CD4-positive, alpha-beta memory T cell (primary cell): ENCODE measurements around the gene NPAS2. TPM values are rescaled to one million over a fixed set of nuclear protein-coding genes. Genes with fewer than 3 reads are reported as not detected.

Experiments
- CTCF ChIA-PET: fragments of 350-600 bp; sonication (Branson Sonifier 250); formaldehyde crosslinking; loops from one replicate; lab custom pipeline; 2021; ENCODE audit warnings: inconsistent platforms; ENCODE audit not compliant: partially characterized antibody; lab: Charles Lee
- POLR2A ChIA-PET: fragments of 350-600 bp; sonication (Branson Sonifier 250); formaldehyde crosslinking; loops from one replicate; lab custom pipeline; 2021; ENCODE audit not compliant: partially characterized antibody; lab: Charles Lee
- DNase-seq, 5 donors: peaks; one replicate each; pipeline versions ENCODE4 v3.0.0 to v3.0.0-alpha.2; 2020 to 2022; ENCODE audit warnings: mixed read lengths in 1 of 5
- H3K27ac ChIP-seq: one replicate; pipeline ENCODE4 v1.7.0; 2013; ENCODE audit warnings: low read depth, low read length
- H3K27me3 ChIP-seq: 2 replicates; pipeline ENCODE4 v1.7.0; 2013; ENCODE audit warnings: mild to moderate bottlenecking, low read length, moderate library complexity; ENCODE audit not compliant: insufficient read depth
- H3K36me3 ChIP-seq: 2 replicates; pipeline ENCODE4 v1.7.0; 2013; ENCODE audit warnings: mild to moderate bottlenecking, low read length, moderate library complexity; ENCODE audit not compliant: insufficient read depth
- H3K4me1 ChIP-seq: 2 replicates; pipeline ENCODE4 v1.7.0; 2013; ENCODE audit warnings: mild to moderate bottlenecking, low read length, moderate library complexity; ENCODE audit not compliant: insufficient read depth
- H3K4me3 ChIP-seq, 2 donors: one replicate each; pipeline ENCODE4 v1.7.0; 2013; ENCODE audit warnings: low read length in 2 of 2, mild to moderate bottlenecking in 1 of 2
- H3K9me3 ChIP-seq, 2 donors: one replicate each; pipeline ENCODE4 v1.7.0; 2013; ENCODE audit warnings: low read length in 2 of 2, control low read depth in 1 of 2; ENCODE audit not compliant: control insufficient read depth in 1 of 2
- H3K27ac Mint-ChIP-seq, 7 donors: one replicate each; pipeline ENCODE4 v1.8.0; 2020 to 2021; ENCODE audit warnings: mixed read lengths in 7 of 7, mild to moderate bottlenecking in 6 of 7, inconsistent platforms in 3 of 7, moderate library complexity in 3 of 7
- H3K27me3 Mint-ChIP-seq, 2 donors: one replicate each; pipeline ENCODE4 v1.8.0; 2020 to 2021; ENCODE audit warnings: mixed read lengths in 2 of 2
- H3K36me3 Mint-ChIP-seq, 2 donors: one replicate each; pipeline ENCODE4 v1.8.0; 2020 to 2021; ENCODE audit warnings: mixed read lengths in 2 of 2, inconsistent platforms in 1 of 2, mild to moderate bottlenecking in 1 of 2
- H3K4me1 Mint-ChIP-seq, 4 donors: one replicate each; pipeline ENCODE4 v1.8.0; 2020 to 2021; ENCODE audit warnings: mixed read lengths in 4 of 4, mild to moderate bottlenecking in 1 of 4
- H3K4me3 Mint-ChIP-seq, 8 donors: one replicate each; pipeline ENCODE4 v1.8.0; 2020 to 2021; ENCODE audit warnings: mixed read lengths in 8 of 8, mild to moderate bottlenecking in 7 of 8, moderate library complexity in 6 of 8, inconsistent platforms in 3 of 8
- H3K9me3 Mint-ChIP-seq, 8 donors: one replicate each; pipeline ENCODE4 v1.8.0; 2020 to 2021; ENCODE audit warnings: mixed read lengths in 8 of 8, mild to moderate bottlenecking in 5 of 8, inconsistent platforms in 3 of 8, moderate library complexity in 1 of 8
- intact Hi-C: fragments of 100-400 bp; cut with micrococcal nuclease; formaldehyde crosslinking; loops from one replicate; pipeline ENCODE4 v1.15.1; 2023
- polyA plus RNA-seq, 2 donors: library from polyadenylated mRNA; unstranded; fragments of 300-500 nt; fragmentation: Illumina TruSeq; gene quantifications; one replicate each; pipeline ENCODE4 v1.2.3, GENCODE V29; 2021
- total RNA-seq, 2 experiments: library from RNA; stranded (reverse); gene quantifications; one replicate each; pipeline ENCODE4 v1.2.3, GENCODE V29; 2021

NPAS2 gene
- total and polyA plus RNA-seq, 4 experiments from 2014 or later = 0.79 to 2.6 (median 2.1) TPM; not detected in 1

DNA sequence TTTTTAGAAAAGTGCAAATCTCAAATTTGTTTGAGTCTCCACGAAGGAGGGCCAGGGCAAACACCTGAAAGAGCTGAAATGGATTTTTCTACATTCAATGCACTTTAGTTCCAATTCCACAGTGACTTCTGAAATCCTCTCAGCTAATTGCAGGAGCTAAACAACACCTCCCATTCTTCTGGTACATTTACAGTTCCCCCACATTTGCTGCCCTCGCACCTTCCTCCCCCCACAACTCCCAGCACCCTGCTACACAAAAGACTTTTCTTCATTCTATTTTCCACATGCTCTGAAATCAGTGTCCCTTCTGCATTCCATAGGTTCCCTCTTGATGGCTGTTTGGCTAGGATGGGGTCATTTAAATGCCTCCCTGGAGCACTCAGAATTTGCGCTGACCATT, 5.9 kb upstream of the NPAS2 start:
- POLR2A ChIA-PET = no interaction called here
- DNase-seq = no peak
- Histone ChIP-seq H3K27ac (no peak overlapping the region), H3K36me3 (no peaks in the 10 kb centered on the region), H3K27me3 (no peaks in the 10 kb centered on the region), H3K9me3 (no peaks in the 10 kb centered on the region), H3K4me1 (peaks cover 11% of the 10 kb centered on the region), H3K4me3 (no peak overlapping the region)
- Mint-ChIP-seq H3K4me1 (peaks cover 8 to 22% (median 14%) of the 10 kb centered on the region in 4 donors), H3K27me3 (peaks cover 10 to 18% of the 10 kb centered on the region in 2 donors), H3K9me3 (peaks cover 0 to 3% (median 0%) of the 10 kb centered on the region in 8 donors), H3K4me3 (peak overlapping the region in 1 of 8 donors; percentile 8), H3K27ac (no peak overlapping the region), H3K36me3 (no peaks in the 10 kb centered on the region)
- CTCF ChIA-PET = interaction anchor here (1.6 kb wide), 1 partner anchor 204 kb away, joined by 4 read pairs; no protein-coding TSS in a partner anchor
- intact Hi-C loops = no loop called here

DNA sequence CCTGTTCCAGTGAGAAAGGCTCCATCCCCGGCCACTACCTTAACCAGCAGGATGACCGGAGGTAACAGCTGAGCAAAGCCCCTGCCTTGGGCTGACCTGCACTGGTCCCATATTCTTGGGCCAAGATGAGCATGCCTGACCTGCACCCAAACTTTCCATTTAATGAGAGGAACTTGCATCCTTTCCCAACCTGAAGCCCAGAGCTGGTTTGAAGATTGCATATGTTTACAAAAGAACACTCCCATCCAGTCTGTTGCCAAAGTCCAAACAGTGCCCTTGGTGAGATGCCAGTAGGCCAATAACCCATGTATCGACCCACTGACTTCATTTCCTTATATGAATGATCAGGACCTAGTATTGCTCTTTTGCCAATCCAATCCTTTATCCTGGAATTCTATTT, 5.5 kb upstream of the NPAS2 start:
- peaks cover 13% of the 10 kb centered on the region for H3K4me1 ChIP-seq
- H3K4me3 Mint-ChIP-seq = no peak overlapping the region
- intact Hi-C loops = no loop called here
- no peak overlapping the region for H3K4me3 ChIP-seq
- no peaks in the 10 kb centered on the region for H3K36me3 Mint-ChIP-seq
- peaks cover 10 to 18% of the 10 kb centered on the region in 2 donors for H3K27me3 Mint-ChIP-seq
- peaks cover 8 to 22% (median 14%) of the 10 kb centered on the region in 4 donors for H3K4me1 Mint-ChIP-seq
- DNase-seq = no peak
- no peaks in the 10 kb centered on the region for H3K36me3 ChIP-seq
- no peak overlapping the region for H3K27ac ChIP-seq
- POLR2A ChIA-PET = no interaction called here
- H3K9me3 Mint-ChIP-seq = peaks cover 0 to 3% (median 0%) of the 10 kb centered on the region in 8 donors
- H3K27ac Mint-ChIP-seq = no peak overlapping the region
- CTCF ChIA-PET = interaction anchor here (1.6 kb wide), 1 partner anchor 204 kb away, joined by 4 read pairs; no protein-coding TSS in a partner anchor
- no peaks in the 10 kb centered on the region for H3K9me3 ChIP-seq
- no peaks in the 10 kb centered on the region for H3K27me3 ChIP-seq

DNA sequence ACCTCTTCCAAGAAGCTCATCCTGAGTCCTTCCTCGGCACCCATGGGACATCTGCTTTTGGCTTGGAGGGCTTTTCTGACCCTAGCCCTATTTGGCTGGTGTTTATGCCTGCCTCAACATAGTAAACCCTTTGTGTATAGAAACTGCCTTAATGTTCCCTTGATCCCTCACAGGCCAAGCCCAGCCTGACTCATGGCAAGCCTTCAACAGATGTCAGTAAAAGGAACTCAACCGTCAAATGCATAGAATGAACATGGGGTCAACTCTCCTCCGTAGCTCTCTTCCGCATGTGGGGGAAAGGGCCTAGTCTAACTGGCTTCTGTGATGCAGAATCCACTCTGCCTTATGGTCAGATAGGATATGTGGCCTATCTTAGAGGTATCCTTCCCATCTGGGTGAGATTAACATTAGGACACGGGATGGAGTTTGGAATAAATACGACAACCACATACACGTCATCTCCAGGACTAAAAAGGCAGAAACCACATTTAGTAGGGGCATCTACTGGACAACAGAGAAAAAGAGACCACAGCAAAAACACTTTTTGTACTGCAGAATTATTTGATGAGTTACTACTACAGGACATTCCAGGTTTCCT, 2.5 kb upstream of the NPAS2 start:
- Histone ChIP-seq H3K27me3 (peaks cover 14% of the 10 kb centered on the region), H3K9me3 (no peaks in the 10 kb centered on the region), H3K4me3 (no peak overlapping the region), H3K27ac (no peak overlapping the region), H3K4me1 (peaks cover 20% of the 10 kb centered on the region), H3K36me3 (no peaks in the 10 kb centered on the region)
- intact Hi-C loops = no loop called here
- CTCF ChIA-PET = interaction anchor here (0.6 kb wide), 1 partner anchor 208 kb away, joined by 3 read pairs; no protein-coding TSS in a partner anchor
- Mint-ChIP-seq H3K4me1 (peaks cover 12 to 31% (median 21%) of the 10 kb centered on the region in 4 donors), H3K27ac (no peak overlapping the region), H3K4me3 (peak overlapping the region in 4 of 8 donors; percentile 3 to 55 (median 28)), H3K27me3 (peaks cover 23 to 24% of the 10 kb centered on the region in 2 donors), H3K36me3 (no peaks in the 10 kb centered on the region), H3K9me3 (no peaks in the 10 kb centered on the region)
- DNase-seq = no peak
- POLR2A ChIA-PET = no interaction called here

DNA sequence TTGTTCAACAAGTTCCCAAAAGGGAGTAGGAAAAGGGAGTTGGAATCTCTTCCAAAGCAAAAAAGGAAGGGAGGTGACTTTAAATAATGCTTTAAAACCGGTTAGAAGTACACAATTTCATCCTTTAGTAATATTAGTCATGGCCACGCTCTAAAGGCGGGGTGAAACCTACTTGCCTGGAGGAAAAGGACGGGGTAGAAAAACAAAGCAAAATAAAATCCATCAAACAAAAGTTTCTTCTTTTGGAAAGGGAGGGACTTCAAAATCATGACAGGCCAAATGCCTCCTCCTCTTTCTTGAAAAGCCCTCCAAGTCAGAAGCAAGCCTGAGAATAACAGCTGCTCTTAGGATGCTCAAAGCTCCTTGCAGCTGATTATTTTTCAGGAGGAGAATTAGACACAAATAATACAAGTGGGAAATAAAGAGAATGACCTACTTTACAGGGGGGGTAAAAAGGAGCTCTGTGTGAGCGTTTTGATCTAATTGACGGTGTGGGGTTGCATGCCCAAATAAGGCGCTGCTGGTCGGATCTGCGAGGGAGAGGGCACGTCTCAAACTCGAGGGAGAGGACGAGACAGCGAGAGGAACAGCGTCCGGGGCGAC, 1.8 kb upstream of the NPAS2 start:
- H3K27me3 ChIP-seq = peaks cover 14% of the 10 kb centered on the region
- H3K4me1 Mint-ChIP-seq = peaks cover 12 to 31% (median 21%) of the 10 kb centered on the region in 4 donors
- no peak for DNase-seq
- H3K27ac Mint-ChIP-seq = peak overlapping the region in 1 of 7 donors; percentile 13
- CTCF ChIA-PET = interaction anchor here (0.6 kb wide), 1 partner anchor 208 kb away, joined by 3 read pairs; no protein-coding TSS in a partner anchor
- no peak overlapping the region for H3K27ac ChIP-seq
- no peaks in the 10 kb centered on the region for H3K9me3 ChIP-seq
- POLR2A ChIA-PET = no interaction called here
- peaks cover 20% of the 10 kb centered on the region for H3K4me1 ChIP-seq
- peak overlapping the region; percentile 52 to 69 (median 62) for H3K4me3 Mint-ChIP-seq
- no peaks in the 10 kb centered on the region for H3K36me3 ChIP-seq
- intact Hi-C loops = no loop called here
- H3K4me3 ChIP-seq = no peak overlapping the region
- H3K36me3 Mint-ChIP-seq = no peaks in the 10 kb centered on the region
- H3K9me3 Mint-ChIP-seq = no peaks in the 10 kb centered on the region
- H3K27me3 Mint-ChIP-seq = peaks cover 23 to 30% of the 10 kb centered on the region in 2 donors

DNA sequence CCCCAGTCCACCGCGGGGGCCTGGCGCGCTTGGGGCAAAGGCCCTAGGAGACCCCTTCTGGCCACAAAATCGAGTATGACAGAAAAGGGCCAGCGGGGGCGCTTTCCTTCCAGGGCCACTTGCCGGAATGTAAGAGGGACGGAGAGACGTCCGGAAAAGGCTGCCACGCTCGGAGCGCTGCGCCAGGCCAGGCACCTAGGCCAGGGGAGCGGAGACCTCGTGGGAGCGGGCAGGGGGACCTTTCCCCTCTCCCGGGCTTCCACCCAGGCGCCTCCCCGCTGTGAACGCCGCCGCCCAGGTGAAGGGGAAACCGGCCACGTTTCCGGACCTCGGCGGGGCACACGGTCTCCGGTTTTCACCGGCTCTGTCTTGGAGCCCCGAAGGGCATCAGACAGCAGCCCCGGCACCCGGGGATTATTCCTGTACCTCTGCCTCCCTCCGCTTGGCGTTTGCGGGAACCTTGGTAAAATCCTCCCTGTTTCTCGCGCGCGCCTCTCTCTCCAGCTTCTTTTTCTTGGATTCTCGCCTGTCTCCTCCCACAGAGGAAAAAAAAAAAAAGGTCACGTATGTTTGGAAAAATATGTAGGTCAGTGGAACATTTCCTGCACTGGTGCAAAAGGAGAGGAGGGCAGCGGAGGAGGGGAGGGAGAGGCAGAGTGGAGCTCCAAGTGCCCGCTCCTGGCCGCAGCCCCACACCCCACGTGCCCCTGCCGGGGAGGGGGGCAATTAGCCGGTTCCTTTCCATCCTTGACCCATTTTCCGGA, 1.2 kb upstream of the NPAS2 start:
- H3K36me3 Mint-ChIP-seq = no peaks in the 10 kb centered on the region
- H3K27ac ChIP-seq = no peak overlapping the region
- ChIA-PET POLR2A (no interaction called here), CTCF (no interaction called here)
- no peaks in the 10 kb centered on the region for H3K36me3 ChIP-seq
- DNase-seq = no peak
- peaks cover 14% of the 10 kb centered on the region for H3K27me3 ChIP-seq
- no peak overlapping the region for H3K27ac Mint-ChIP-seq
- no peaks in the 10 kb centered on the region for H3K9me3 Mint-ChIP-seq
- H3K4me3 ChIP-seq = no peak overlapping the region
- intact Hi-C loops = no loop called here
- peaks cover 7 to 25% (median 16%) of the 10 kb centered on the region in 4 donors for H3K4me1 Mint-ChIP-seq
- peak overlapping the region; percentile 60 to 78 (median 72) for H3K4me3 Mint-ChIP-seq
- no peaks in the 10 kb centered on the region for H3K9me3 ChIP-seq
- H3K27me3 Mint-ChIP-seq = peaks cover 30 to 34% of the 10 kb centered on the region in 2 donors
- H3K4me1 ChIP-seq = peaks cover 14% of the 10 kb centered on the region

DNA sequence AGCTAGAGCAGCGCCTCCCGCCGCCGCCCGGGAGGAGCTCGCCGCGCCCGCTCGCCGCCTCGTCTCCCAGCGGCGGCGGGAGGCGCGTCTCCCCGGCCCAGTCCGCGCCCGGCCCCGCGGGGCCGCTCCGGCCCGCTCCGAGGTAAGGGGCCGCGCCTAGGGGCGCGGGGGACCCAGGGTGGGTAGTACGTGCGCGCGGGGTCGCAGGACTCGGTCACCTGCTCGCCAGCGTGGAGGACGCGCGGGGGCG, 259 bp downstream of the NPAS2 start:
- Mint-ChIP-seq H3K9me3 (no peaks in the 10 kb centered on the region), H3K27ac (no peak overlapping the region), H3K27me3 (peaks cover 31 to 32% of the 10 kb centered on the region in 2 donors), H3K4me3 (no peak overlapping the region), H3K4me1 (peaks cover 4 to 19% (median 12%) of the 10 kb centered on the region in 4 donors), H3K36me3 (no peaks in the 10 kb centered on the region)
- Histone ChIP-seq H3K36me3 (no peaks in the 10 kb centered on the region), H3K27ac (no peak overlapping the region), H3K27me3 (peaks cover 14% of the 10 kb centered on the region), H3K4me1 (peaks cover 12% of the 10 kb centered on the region), H3K9me3 (no peaks in the 10 kb centered on the region), H3K4me3 (peak overlapping the region in 1 of 2 donors; percentile 32)
- ChIA-PET CTCF (no interaction called here), POLR2A (no interaction called here)
- no peak for DNase-seq
- intact Hi-C loops = loop anchor here (1.0 kb wide), 1 partner anchor 210 kb away; no protein-coding TSS in a partner anchor
